ENCODE results near the gene NTNG2.

GRCh38 chr9:132192728-132193127, 30.9 kb downstream of the NTNG2 start:
- TF ChIP-seq CTCF (conservative IDR thresholded peaks at IDR 0.05 in 1 of 2, IDR thresholded peaks at IDR 0.05 in 1 of 2; ENCODE audit: low read depth in 1 of 2, low read length in 2 of 2) (no peak), EZH2 (IDR thresholded peaks at IDR 0.05; ENCODE audit: low read length, missing control alignments) (no peak)
